ENCODE results near the gene MAPK1IP1L. TPM values are rescaled to one million over a fixed set of nuclear protein-coding genes. Genes with fewer than 3 reads are reported as not detected.
"Not testable (repeated sequence)": the region's sequence is repeated elsewhere in the genome, so short reads cannot be mapped to it uniquely, and the experiment has no call there.

The MAPK1IP1L gene
- 45.7 and 51.0 TPM in 2 replicates for total RNA-seq (2014; rRNA removed; shearing (Covaris generic))

GRCh38 chr14:55051423-55052268 lies at the start of gene MAPK1IP1L:
Gene MAPK1IP1L (plus strand): TSS chr14:55051647. CDS start chr14:55061684, 10,037 bp downstream.
- H3K4me3 ChIP-seq (ENCODE audit: insufficient read depth, low read depth, low read length): peak within 1 kb of the TSS; percentile 100
- DNase-seq: peak; percentile 99
- H3K36me3 ChIP-seq (replicated peaks; ENCODE audit: control insufficient read depth, insufficient read depth, low read length): no peaks in the 10 kb centered on the region
- no peaks in the 10 kb centered on the region for H3K27me3 ChIP-seq (ENCODE audit: control insufficient read depth, insufficient read depth, low read length)

GRCh38 chr14:55005071-55005470 lies 46.4 kb upstream of the MAPK1IP1L start:
- H3K36me3 ChIP-seq (replicated peaks; ENCODE audit: control insufficient read depth, insufficient read depth, low read length): peaks cover 20% of the 10 kb centered on the region
- no peaks in the 10 kb centered on the region for H3K27me3 ChIP-seq (ENCODE audit: control insufficient read depth, insufficient read depth, low read length)
- no peak overlapping the region for H3K4me3 ChIP-seq (ENCODE audit: insufficient read depth, low read depth, low read length)
- DNase-seq: no peak

GRCh38 chr14:55015006-55015405 lies 36.4 kb upstream of the MAPK1IP1L start:
- no peak for DNase-seq
- Histone ChIP-seq H3K36me3 (replicated peaks; ENCODE audit: control insufficient read depth, insufficient read depth, low read length) (peaks cover 4% of the 10 kb centered on the region), H3K27me3 (ENCODE audit: control insufficient read depth, insufficient read depth, low read length) (no peaks in the 10 kb centered on the region), H3K4me3 (ENCODE audit: insufficient read depth, low read depth, low read length) (no peak overlapping the region)

GRCh38 chr14:55019968-55020554 lies 31.4 kb upstream of the MAPK1IP1L start:
- H3K36me3 ChIP-seq (replicated peaks; ENCODE audit: control insufficient read depth, insufficient read depth, low read length): peaks cover 3% of the 10 kb centered on the region; the same call in 1 of the 2 replicates
- no peaks in the 10 kb centered on the region for H3K27me3 ChIP-seq (ENCODE audit: control insufficient read depth, insufficient read depth, low read length)
- no peak for DNase-seq
- no peak overlapping the region for H3K4me3 ChIP-seq (ENCODE audit: insufficient read depth, low read depth, low read length)

GRCh38 chr14:55024365-55024764 lies 27.1 kb upstream of the MAPK1IP1L start:
- not testable (repeated sequence) for DNase-seq; H3K27me3 ChIP-seq (ENCODE audit: control insufficient read depth, insufficient read depth, low read length); H3K36me3 ChIP-seq (replicated peaks; ENCODE audit: control insufficient read depth, insufficient read depth, low read length); H3K4me3 ChIP-seq (ENCODE audit: insufficient read depth, low read depth, low read length)

GRCh38 chr14:55025948-55026347 lies 25.5 kb upstream of the MAPK1IP1L start:
- Histone ChIP-seq H3K36me3 (replicated peaks; ENCODE audit: control insufficient read depth, insufficient read depth, low read length) (peaks cover 1% of the 10 kb centered on the region; the same call in 1 of the 2 replicates), H3K4me3 (ENCODE audit: insufficient read depth, low read depth, low read length) (peak overlapping the region; percentile 88), H3K27me3 (ENCODE audit: control insufficient read depth, insufficient read depth, low read length) (no peaks in the 10 kb centered on the region)
- no peak for DNase-seq

GRCh38 chr14:55026441-55026792 lies 25.0 kb upstream of the MAPK1IP1L start:
- no peaks in the 10 kb centered on the region for H3K27me3 ChIP-seq (ENCODE audit: control insufficient read depth, insufficient read depth, low read length)
- H3K4me3 ChIP-seq (ENCODE audit: insufficient read depth, low read depth, low read length): peak overlapping the region; percentile 88
- H3K36me3 ChIP-seq (replicated peaks; ENCODE audit: control insufficient read depth, insufficient read depth, low read length): peaks cover 1% of the 10 kb centered on the region; the same call in 1 of the 2 replicates

GRCh38 chr14:55026793-55027561 lies 24.5 kb upstream of the MAPK1IP1L start, which contains the start of the genes SOCS4 and WDHD1:
Gene SOCS4 (plus strand): TSS chr14:55027236. CDS start chr14:55043042, 15,806 bp downstream.
Gene WDHD1 (minus strand): TSS chr14:55027099. CDS start chr14:55026787, 312 bp downstream.
- peak within 1 kb of the TSS; percentile 88 for H3K4me3 ChIP-seq (ENCODE audit: insufficient read depth, low read depth, low read length)
- 0 out of 2 replicates have a peak, but pooled peaks cover 1% of the 10 kb centered on the region for H3K36me3 ChIP-seq (replicated peaks; ENCODE audit: control insufficient read depth, insufficient read depth, low read length)
- H3K27me3 ChIP-seq (ENCODE audit: control insufficient read depth, insufficient read depth, low read length): no peaks in the 10 kb centered on the region
- DNase-seq: peak; percentile 93

More at GRCh38 chr14:55026441-55026792, 25.0 kb upstream of the MAPK1IP1L start:
- no peak for DNase-seq

- Histone ChIP-seq H3K36me3 (replicated peaks; ENCODE audit: control insufficient read depth, insufficient read depth, low read length) (0 out of 2 replicates have a peak, but pooled peaks cover 1% of the 10 kb centered on the region), H3K4me3 (ENCODE audit: insufficient read depth, low read depth, low read length) (peak overlapping the region; percentile 88), H3K27me3 (ENCODE audit: control insufficient read depth, insufficient read depth, low read length) (no peaks in the 10 kb centered on the region)
- no peak for DNase-seq
Observed at GRCh38 chr14:55028066-55028465, 23.4 kb upstream of the MAPK1IP1L start.

- no peaks in the 10 kb centered on the region for H3K36me3 ChIP-seq (replicated peaks; ENCODE audit: control insufficient read depth, insufficient read depth, low read length)
Observed at GRCh38 chr14:55028476-55028875, 23.0 kb upstream of the MAPK1IP1L start.

GRCh38 chr14:55031190-55031589 lies 20.3 kb upstream of the MAPK1IP1L start:
- no peak for DNase-seq
- Histone ChIP-seq H3K4me3 (ENCODE audit: insufficient read depth, low read depth, low read length) (no peak overlapping the region), H3K27me3 (ENCODE audit: control insufficient read depth, insufficient read depth, low read length) (no peaks in the 10 kb centered on the region), H3K36me3 (replicated peaks; ENCODE audit: control insufficient read depth, insufficient read depth, low read length) (peaks cover 2% of the 10 kb centered on the region; the same call in 1 of the 2 replicates)

More at GRCh38 chr14:55028476-55028875, 23.0 kb upstream of the MAPK1IP1L start:
- DNase-seq: no peak
- peak overlapping the region; percentile 88; the same call in 1 of the 2 replicates for H3K4me3 ChIP-seq (ENCODE audit: insufficient read depth, low read depth, low read length)
- H3K27me3 ChIP-seq (ENCODE audit: control insufficient read depth, insufficient read depth, low read length): no peaks in the 10 kb centered on the region

- not testable (repeated sequence) for DNase-seq; H3K36me3 ChIP-seq (replicated peaks; ENCODE audit: control insufficient read depth, insufficient read depth, low read length); H3K27me3 ChIP-seq (ENCODE audit: control insufficient read depth, insufficient read depth, low read length); H3K4me3 ChIP-seq (ENCODE audit: insufficient read depth, low read depth, low read length)
Observed at GRCh38 chr14:55037995-55038394, 13.5 kb upstream of the MAPK1IP1L start.

GRCh38 chr14:55038708-55039107 lies 12.7 kb upstream of the MAPK1IP1L start:
- Histone ChIP-seq H3K4me3 (ENCODE audit: insufficient read depth, low read depth, low read length) (no peak overlapping the region), H3K27me3 (ENCODE audit: control insufficient read depth, insufficient read depth, low read length) (peaks cover 4% of the 10 kb centered on the region; the same call in 1 of the 2 replicates), H3K36me3 (replicated peaks; ENCODE audit: control insufficient read depth, insufficient read depth, low read length) (peaks cover 7% of the 10 kb centered on the region)
- DNase-seq: no peak

- H3K4me3 ChIP-seq (ENCODE audit: insufficient read depth, low read depth, low read length): no peak overlapping the region
- H3K36me3 ChIP-seq (replicated peaks; ENCODE audit: control insufficient read depth, insufficient read depth, low read length): peaks cover 8% of the 10 kb centered on the region
Observed at GRCh38 chr14:55043528-55043927, 7.9 kb upstream of the MAPK1IP1L start.

More at GRCh38 chr14:55043528-55043927, 7.9 kb upstream of the MAPK1IP1L start:
- no peak for DNase-seq
- H3K27me3 ChIP-seq (ENCODE audit: control insufficient read depth, insufficient read depth, low read length): peaks cover 4% of the 10 kb centered on the region; the same call in 1 of the 2 replicates

Data from H7 (cell line).